AG04450 (cell line): Measurements from ENCODE around the gene REV3L. TPM values are rescaled to one million over a fixed set of nuclear protein-coding genes. Genes with fewer than 3 reads are reported as not detected.
"Not testable (repeated sequence)": the region's sequence is repeated elsewhere in the genome, so short reads cannot be mapped to it uniquely, and the experiment has no call there.

Source experiments
- CTCF ChIA-PET: fragments of 300-600, 350-600 bp; formaldehyde crosslinking; extraction: SDS; loops from one replicate; lab custom pipeline; 2022; ENCODE audit warnings: antibody characterized with exemption, inconsistent platforms; lab: Charles Lee
- POLR2A ChIA-PET: fragments of 350-600 bp; formaldehyde crosslinking; extraction: SDS; loops from one replicate; lab custom pipeline; 2021; ENCODE audit warnings: antibody characterized with exemption, inconsistent platforms; lab: Yijun Ruan, JAX
- DNase-seq: peaks from one replicate; pipeline ENCODE4 v3.0.0-alpha.2; 2011; ENCODE audit warnings: low read depth, low spot score
- H3K27ac ChIP-seq: one replicate; pipeline ENCODE4 v1.5.1; 2012; ENCODE audit warnings: low read depth, low read length, control low read depth
- H3K27me3 ChIP-seq: one replicate; pipeline ENCODE4 v1.6.0; 2012; ENCODE audit warnings: low read length; ENCODE audit not compliant: control insufficient read depth, insufficient read depth
- H3K4me3 ChIP-seq: 2 replicates; pipeline ENCODE4 v1.5.1; 2011; ENCODE audit warnings: mild to moderate bottlenecking, low read depth, low read length, control low read depth
- H3K9me3 ChIP-seq: 2 replicates; pipeline ENCODE4 v1.5.1; 2012; ENCODE audit warnings: low read length; ENCODE audit not compliant: control insufficient read depth, insufficient read depth
- CTCF ChIP-seq: IDR thresholded peaks from 2 replicates; pipeline ENCODE4 v1.5.1; 2011; ENCODE audit warnings: low read depth, low read length, control low read depth, inconsistent platforms
- polyA plus RNA-seq: library from polyadenylated mRNA; depleted of rRNA; stranded (reverse); fragments of >200 nt; gene quantifications from 2 replicates; pipeline ENCODE4 v1.2.3, GENCODE V29; 2011

The REV3L gene
- polyA plus RNA-seq, 1 experiment = 38.4 TPM

DNA sequence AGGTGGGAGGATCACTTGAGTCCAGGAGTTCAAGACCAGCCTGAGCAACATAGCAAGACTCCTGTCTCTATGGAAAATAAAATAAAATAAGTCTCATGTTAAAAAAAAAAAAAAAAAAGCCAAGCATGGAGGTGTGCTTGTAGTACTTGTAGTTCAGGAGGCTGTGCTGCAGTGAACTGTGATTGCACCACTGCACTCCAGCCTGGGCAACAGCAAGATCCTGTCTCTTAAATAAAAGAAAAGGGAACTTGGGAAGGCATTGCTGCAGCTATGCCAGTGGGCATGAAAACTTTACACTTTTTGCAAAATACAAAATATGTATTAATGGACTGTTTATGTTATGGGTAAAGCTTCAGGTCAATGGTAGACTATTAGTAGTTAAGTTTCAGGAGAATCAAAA is 37.5 kb upstream of the REV3L start:
- DNase-seq = no peak
- no peak overlapping the region for H3K4me3 ChIP-seq
- H3K27ac ChIP-seq = no peak overlapping the region
- CTCF ChIA-PET = no interaction called here
- no peak for TF ChIP-seq CTCF
- POLR2A ChIA-PET = no interaction called here
- H3K9me3 ChIP-seq = no peaks in the 10 kb centered on the region
- H3K27me3 ChIP-seq = no peaks in the 10 kb centered on the region

GRCh38 chr6:111517965-111518364 is 34.9 kb upstream of the REV3L start:
- no peaks in the 10 kb centered on the region for H3K27me3 ChIP-seq
- no peak for DNase-seq
- no peaks in the 10 kb centered on the region for H3K9me3 ChIP-seq
- ChIA-PET CTCF (no interaction called here), POLR2A (no interaction called here)
- no peak overlapping the region for H3K4me3 ChIP-seq
- H3K27ac ChIP-seq = no peak overlapping the region
- TF ChIP-seq CTCF = no peak

DNA sequence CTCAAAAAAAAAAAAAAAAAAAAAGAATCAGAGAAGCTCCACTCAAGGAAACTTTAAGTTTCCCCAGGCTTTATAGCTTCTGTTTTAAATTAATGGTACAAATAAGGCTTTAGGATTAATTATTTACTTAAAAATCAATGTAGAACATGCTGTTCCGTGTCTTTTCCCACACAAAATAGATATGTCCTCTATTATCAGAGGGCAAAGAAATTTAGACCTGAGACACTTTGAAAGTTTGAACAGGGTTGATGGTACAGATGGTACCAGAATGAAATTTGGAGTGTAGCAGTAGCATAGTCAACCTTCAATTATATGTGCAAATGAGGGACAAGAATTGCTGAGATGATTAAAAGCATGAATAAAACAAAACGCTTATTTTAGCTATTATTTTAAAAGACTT is 32.2 kb upstream of the REV3L start:
- TF ChIP-seq CTCF = no peak
- Histone ChIP-seq H3K4me3 (no peak overlapping the region), H3K9me3 (no peaks in the 10 kb centered on the region), H3K27me3 (no peaks in the 10 kb centered on the region), H3K27ac (no peak overlapping the region)
- CTCF ChIA-PET = interaction anchor here (0.7 kb wide), 1 partner anchor 91 kb away, joined by 7 read pairs; no protein-coding TSS in a partner anchor
- DNase-seq = no peak
- POLR2A ChIA-PET = no interaction called here

DNA sequence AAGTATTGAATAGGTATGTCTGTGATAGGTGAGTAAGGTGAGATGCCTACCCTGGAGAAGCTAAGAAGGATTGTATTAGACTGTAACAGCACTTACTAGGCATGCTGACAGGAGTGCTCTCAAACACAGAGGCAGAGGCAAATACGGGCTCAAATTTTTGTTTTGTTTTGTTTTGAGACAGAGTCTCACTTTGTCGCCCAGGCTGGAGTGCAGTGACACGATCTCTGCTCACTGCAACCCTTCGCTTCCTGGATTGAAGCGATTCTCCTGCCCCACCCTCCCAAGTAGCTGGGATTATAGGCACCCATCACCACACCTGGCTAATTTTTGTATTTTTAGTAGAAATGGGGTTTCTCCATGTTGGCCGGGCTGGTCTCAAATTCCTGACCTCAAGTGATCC is 31.5 kb upstream of the REV3L start:
- DNase-seq, H3K4me3 ChIP-seq, H3K27ac ChIP-seq, H3K9me3 ChIP-seq, POLR2A ChIA-PET, H3K27me3 ChIP-seq: not testable (repeated sequence)
- CTCF ChIA-PET = interaction anchor here (0.7 kb wide), 1 partner anchor 90 kb away, joined by 7 read pairs; no protein-coding TSS in a partner anchor

DNA sequence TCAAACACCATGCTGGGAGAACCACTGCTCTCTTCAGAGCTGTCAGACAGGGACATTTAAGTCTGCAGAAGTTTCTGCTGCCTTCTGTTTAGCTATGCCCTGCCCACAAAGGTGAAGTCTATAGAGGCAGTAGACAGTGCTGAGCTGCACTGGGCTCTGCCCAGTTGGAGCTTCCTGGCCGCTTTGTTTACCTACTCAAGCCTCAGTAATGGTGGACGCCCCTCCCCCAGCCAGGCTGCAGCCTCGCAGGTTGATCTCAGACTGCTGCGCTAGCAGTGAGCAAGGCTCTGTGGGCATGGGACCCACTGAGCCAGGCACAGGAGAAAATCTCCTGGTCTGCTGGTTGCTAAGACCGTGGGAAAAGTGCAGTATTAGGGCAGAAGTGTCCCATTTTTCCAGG is 24.2 kb upstream of the REV3L start:
- POLR2A ChIA-PET, H3K27me3 ChIP-seq, H3K4me3 ChIP-seq, DNase-seq, CTCF ChIA-PET, H3K27ac ChIP-seq, H3K9me3 ChIP-seq: not testable (repeated sequence)

GRCh38 chr6:111505498-111505897 is 22.5 kb upstream of the REV3L start:
- H3K27ac ChIP-seq, H3K27me3 ChIP-seq, H3K4me3 ChIP-seq, H3K9me3 ChIP-seq, DNase-seq, CTCF ChIA-PET: not testable (repeated sequence)
- POLR2A ChIA-PET = interaction anchor here (0.7 kb wide), 1 partner anchor 23 kb away, joined by 3 read pairs; the partner anchor contains the start of gene REV3L
